Right renal cortex interstitium (tissue), 3 donors: ENCODE results near the gene ASXL1. TPM values are rescaled to one million over a fixed set of nuclear protein-coding genes. Genes with fewer than 3 reads are reported as not detected.

Experiments
- DNase-seq, 3 donors: peaks; one replicate each; pipeline ENCODE4 v3.0.0-alpha.2; 2013; ENCODE audit warnings: low read depth in 3 of 3, low spot score in 2 of 3
- polyA plus RNA-seq, 3 donors: library from polyadenylated mRNA; unstranded; fragments of 120-200 nt; gene quantifications; one replicate each; pipeline ENCODE4 v1.2.1, GENCODE V29; 2013; ENCODE audit not compliant: insufficient read length in 3 of 3

ASXL1 gene
- polyA plus RNA-seq, 3 donors: 55.8 to 58.9 (median 58.6) TPM

DNA sequence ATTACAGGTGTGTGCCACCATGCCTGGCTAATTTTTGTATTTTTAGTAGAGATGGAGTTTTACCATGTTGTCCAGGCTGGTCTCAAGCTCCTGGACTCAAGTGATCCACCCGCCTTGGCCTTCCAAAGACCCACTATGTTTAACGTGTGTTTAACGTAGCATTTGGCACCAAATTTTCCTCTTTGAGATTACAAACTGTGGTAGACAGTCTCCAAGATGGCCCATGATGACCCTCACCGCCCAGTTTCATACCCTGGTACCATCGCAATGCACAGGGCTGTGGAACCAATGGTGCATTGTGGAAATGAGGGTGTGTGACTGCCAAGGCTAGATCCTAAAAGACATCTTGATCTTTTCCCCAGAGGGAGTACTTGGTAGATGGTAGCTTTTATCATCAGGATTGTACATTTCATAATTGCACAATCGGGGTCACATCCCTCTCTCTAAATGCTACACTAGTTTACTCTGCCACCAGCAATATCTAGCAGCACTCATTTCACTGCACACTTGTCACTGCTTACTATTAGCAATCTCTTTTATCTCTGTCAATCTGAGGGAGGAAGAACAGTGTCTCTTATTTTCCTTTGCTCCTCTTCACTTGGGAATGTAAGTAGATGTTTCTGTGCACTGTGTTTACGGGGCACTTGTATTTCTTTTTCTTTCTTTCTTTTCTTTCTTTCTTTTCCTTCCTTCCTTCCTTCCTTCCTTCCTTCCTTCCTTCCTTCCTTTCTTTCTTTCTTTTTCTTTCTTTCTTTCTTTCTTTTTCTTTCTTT is 130.1 kb downstream of the ASXL1 start:
- DNase-seq: no peak

Other genes with a start within 250 kb of the ASXL1 start
- 10 to 100 TPM; 65.3 to 68.8 (median 68.7) TPM for gene TM9SF4, start 248.6 kb upstream of the ASXL1 start, polyA plus RNA-seq
- gene PLAGL2, start 150.6 kb upstream of the ASXL1 start, polyA plus RNA-seq: 10 to 100 TPM; 19.2 to 21.5 (median 19.4) TPM
- gene POFUT1, start 150.5 kb upstream of the ASXL1 start, polyA plus RNA-seq: 10 to 100 TPM; 42.7 to 44.7 (median 43.0) TPM
- 10 to 100 TPM; 47.1 to 49.1 (median 47.9) TPM for gene KIF3B, start 80.7 kb upstream of the ASXL1 start, polyA plus RNA-seq
- gene NOL4L, start 227.0 kb downstream of the ASXL1 start, polyA plus RNA-seq: 10 to 100 TPM; 42.5 to 47.7 (median 43.3) TPM